GM12864 (cell line): ENCODE results near the gene SH3PXD2A.

Experiments used
- DNase-seq: peaks from one replicate; pipeline ENCODE4 v3.0.0-alpha.2; 2011; ENCODE audit warnings: low read depth
- H3K4me3 ChIP-seq: 2 replicates; pipeline ENCODE4 v1.5.1; 2011; ENCODE audit warnings: mild to moderate bottlenecking, low read depth, low read length, control low read depth
- TF ChIP-seq, protein P1 (sequence below): IDR thresholded peaks from 2 replicates; pipeline ENCODE4 v1.5.1; 2011; ENCODE audit warnings: low read depth, mild to moderate bottlenecking, moderate library complexity, low read length, control low read depth, inconsistent platforms; ENCODE audit errors: missing control alignments

The SH3PXD2A gene

DNA sequence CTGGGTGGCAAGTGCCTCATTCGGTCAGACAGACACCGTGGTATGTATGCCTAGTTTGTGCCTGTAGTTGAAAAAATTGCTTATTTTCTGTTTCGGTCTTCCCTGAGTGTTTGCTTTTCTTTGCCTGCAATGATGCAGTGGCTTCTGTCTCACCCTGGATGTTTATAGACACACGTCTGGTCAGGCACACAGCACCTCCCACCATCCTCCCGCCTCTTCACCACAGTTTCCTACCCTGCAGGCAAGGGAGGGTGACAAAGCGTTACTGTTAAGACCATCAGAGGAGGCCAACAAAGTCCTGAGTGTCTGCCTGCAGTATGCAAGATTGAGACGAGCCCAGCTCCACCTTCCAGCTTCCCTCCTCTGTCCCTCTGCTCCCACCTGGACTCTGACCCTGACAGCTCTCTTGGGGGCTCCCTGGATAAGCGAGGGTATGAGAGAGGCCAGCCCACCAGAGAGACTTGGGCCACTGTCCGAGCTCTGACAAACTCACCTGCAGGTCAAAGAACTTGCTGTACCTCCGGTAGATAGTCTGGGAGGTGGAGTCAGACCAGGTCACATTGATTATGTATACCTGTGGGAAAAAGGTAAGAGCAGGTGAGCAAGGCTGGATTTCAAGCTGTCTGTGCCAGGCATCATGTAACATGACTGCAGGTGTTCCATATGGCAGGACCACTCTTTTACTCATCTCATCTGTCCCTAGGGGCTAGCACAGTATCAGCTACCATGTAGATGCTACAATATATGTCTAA is 54.4 kb downstream of the SH3PXD2A start:
- no peak for DNase-seq
- TF ChIP-seq, protein P1, sequence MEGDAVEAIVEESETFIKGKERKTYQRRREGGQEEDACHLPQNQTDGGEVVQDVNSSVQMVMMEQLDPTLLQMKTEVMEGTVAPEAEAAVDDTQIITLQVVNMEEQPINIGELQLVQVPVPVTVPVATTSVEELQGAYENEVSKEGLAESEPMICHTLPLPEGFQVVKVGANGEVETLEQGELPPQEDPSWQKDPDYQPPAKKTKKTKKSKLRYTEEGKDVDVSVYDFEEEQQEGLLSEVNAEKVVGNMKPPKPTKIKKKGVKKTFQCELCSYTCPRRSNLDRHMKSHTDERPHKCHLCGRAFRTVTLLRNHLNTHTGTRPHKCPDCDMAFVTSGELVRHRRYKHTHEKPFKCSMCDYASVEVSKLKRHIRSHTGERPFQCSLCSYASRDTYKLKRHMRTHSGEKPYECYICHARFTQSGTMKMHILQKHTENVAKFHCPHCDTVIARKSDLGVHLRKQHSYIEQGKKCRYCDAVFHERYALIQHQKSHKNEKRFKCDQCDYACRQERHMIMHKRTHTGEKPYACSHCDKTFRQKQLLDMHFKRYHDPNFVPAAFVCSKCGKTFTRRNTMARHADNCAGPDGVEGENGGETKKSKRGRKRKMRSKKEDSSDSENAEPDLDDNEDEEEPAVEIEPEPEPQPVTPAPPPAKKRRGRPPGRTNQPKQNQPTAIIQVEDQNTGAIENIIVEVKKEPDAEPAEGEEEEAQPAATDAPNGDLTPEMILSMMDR, result no peak
- H3K4me3 ChIP-seq, result no peak overlapping the region

DNA sequence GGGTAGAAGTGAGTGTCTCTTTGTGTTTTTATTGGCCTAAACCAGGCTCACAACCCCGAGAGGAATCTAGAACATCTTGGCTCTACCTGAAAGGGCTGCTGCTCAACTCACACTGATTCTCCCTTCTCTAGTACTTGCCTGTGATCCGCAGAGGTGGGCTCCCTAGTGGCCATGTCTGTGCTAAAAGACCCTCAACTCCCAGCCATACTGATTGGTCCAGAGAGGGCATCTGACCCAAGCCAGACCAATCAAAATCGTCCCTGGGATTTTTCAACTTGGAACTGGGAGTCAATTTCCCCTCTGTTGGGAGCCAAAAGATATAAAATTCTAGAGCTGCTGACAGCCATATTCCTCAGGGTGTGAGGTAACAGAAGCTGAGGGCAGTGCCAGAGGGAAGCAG is 55.3 kb downstream of the SH3PXD2A start:
- H3K4me3 ChIP-seq, result no peak overlapping the region
- DNase-seq, result no peak
- TF ChIP-seq, protein P1, result no peak

DNA sequence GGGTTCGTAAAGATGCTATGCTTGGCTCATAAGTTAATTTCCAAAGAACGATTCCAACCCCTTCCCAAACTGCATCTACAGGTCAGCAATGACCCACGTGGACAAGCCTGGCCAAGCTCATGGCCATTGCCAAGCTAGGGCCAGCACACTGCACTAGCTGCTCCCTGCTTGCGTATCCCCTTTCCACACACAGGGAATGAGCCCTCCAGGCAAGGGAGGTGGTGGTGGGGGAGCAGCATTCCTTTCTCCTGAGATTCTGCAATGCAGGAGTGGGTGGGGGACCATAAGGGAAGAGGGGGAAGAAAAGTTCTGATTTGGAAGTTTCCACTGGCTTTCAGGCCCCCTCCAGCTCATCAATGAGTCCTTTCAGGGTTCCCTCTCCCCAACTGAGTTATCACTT is 56.0 kb downstream of the SH3PXD2A start:
- no peak for DNase-seq
- no peak overlapping the region for H3K4me3 ChIP-seq
- TF ChIP-seq, protein P1, result no peak

DNA sequence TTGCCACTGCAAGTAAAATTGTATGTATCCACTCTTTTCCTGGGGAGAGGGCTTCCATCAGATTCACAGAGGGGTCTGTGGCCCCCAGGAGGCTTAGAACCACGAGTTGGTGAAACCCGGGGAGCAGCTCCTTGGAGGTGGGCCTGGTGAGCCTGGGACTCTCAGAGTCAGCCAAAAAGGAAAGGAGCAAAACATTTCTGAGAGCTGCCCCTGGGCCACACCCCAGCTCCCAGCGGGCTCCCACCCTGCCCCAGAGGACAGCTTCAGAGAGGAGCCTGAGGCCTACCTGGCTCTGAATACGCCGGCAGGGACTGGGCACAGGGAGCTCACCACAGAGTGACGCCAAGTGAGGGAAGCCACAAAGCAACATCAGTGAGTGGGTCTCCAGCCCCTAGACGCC is 56.9 kb downstream of the SH3PXD2A start:
- TF ChIP-seq, protein P1, result no peak
- DNase-seq, result no peak
- no peak overlapping the region for H3K4me3 ChIP-seq

DNA sequence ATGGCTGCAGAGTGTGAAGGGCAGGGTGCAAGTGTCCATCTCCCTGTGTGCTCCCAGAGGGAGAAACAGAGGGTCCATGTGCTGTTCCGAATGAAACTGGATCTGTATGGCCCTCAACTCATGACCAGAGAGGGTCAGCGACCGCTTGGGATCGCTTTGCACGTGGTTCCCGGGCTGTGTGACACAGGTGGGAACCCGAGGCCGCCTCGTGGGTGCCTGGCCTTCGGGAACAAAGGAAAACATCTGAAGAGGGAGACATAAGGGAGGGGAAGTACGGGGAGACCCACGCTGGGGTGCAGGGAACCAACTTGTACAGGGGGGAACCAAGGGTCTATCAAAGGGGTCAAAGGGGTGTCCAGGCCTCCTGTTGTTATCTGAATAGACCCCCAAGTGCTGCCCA is 57.5 kb downstream of the SH3PXD2A start:
- H3K4me3 ChIP-seq, result no peak overlapping the region
- no peak for DNase-seq
- TF ChIP-seq, protein P1, result no peak

DNA sequence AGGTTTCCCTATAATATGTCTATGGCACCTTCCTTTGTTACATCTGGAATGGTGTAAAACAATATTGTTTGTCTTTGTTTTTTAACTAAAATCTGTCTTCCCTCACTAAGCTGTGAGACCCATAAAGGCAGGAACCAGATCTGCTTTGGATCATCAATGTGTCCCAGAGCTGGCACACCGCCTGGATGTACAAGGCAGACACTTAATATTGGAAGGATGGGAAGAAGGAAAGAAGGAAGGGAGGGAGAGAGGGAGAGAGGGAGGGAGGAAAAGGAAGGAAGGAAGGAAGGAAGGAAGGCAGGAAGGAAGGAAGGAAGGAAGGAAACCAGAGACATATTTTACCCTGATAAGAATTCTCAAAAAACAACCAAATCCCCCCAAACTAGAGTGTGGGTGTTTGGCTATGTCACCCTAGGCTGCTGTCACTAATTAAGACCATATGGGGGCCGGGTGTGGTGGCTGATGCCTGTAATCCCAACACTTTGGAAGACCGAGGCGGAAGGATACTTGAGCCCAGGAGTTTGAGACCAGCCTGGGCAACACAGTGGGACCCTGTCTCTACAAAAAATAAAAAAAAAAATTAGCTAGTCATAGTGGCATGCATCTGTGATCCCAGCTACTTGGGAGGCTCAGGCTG is 59.6 kb downstream of the SH3PXD2A start:
- TF ChIP-seq, protein P1, result no peak
- no peak for DNase-seq
- no peak overlapping the region for H3K4me3 ChIP-seq

DNA sequence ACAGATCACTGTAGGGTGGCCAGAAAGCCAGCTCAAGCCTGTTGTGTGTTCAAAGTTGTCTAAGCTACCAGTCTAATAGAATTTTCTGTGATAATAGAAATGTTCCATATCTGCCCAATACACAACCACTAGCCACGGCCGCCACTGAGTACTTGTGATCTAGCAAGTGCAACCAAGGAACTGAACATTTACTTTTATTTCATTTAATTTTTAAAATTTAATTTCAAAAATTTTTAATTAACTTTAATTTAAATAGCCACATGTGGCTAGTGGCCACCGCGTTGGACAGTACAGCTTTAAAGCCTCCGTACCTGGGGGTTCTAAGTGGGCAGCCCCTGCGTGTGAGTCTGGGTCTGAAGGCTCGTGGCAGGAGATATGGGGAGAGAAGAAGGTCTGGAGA is 60.4 kb downstream of the SH3PXD2A start:
- no peak overlapping the region for H3K4me3 ChIP-seq
- no peak for DNase-seq
- TF ChIP-seq, protein P1, result no peak
